KMS-11 (cell line): ENCODE results near the gene TSPAN33.

ENCODE experiments used
- H2AFZ ChIP-seq: fragments of 200-600 bp; sonication (generic); 2 replicates; pipeline ENCODE4 v1.6.1; 2016; ENCODE audit warnings: antibody characterized with exemption, mixed run types, low read depth
- H3K27ac ChIP-seq: fragments of 200-600 bp; sonication (generic); 2 replicates; pipeline ENCODE4 v1.6.1; 2016; ENCODE audit warnings: mild to moderate bottlenecking, mixed run types
- H3K27me3 ChIP-seq: fragments of 200-600 bp; sonication (generic); 2 replicates; pipeline ENCODE4 v1.6.1; 2017; ENCODE audit warnings: mild to moderate bottlenecking, low read depth, mixed run types, moderate library complexity; ENCODE audit not compliant: insufficient read depth
- H3K36me3 ChIP-seq: fragments of 200-600 bp; sonication (generic); 2 replicates; pipeline ENCODE4 v1.6.1; 2017; ENCODE audit warnings: mild to moderate bottlenecking, mixed run types; ENCODE audit not compliant: insufficient read depth
- H3K4me1 ChIP-seq: fragments of 200-600 bp; sonication (generic); 2 replicates; pipeline ENCODE4 v1.6.1; 2016; ENCODE audit warnings: mild to moderate bottlenecking, low read depth, mixed run types; ENCODE audit not compliant: poor library complexity, severe bottlenecking
- H3K4me2 ChIP-seq: fragments of 200-600 bp; sonication (generic); 2 replicates; pipeline ENCODE4 v1.7.0; 2016; ENCODE audit warnings: mild to moderate bottlenecking, mixed run types
- H3K4me3 ChIP-seq: fragments of 200-600 bp; sonication (generic); IDR thresholded peaks from 2 replicates; pipeline ENCODE4 v1.6.1; 2017; ENCODE audit warnings: low read depth, low read length, mixed read lengths; ENCODE audit not compliant: insufficient read depth
- H3K79me2 ChIP-seq: fragments of 200-600 bp; sonication (generic); 2 replicates; pipeline ENCODE4 v1.6.1; 2016; ENCODE audit warnings: low read depth, mixed run types; ENCODE audit not compliant: insufficient read depth
- H3K9ac ChIP-seq: fragments of 200-600 bp; sonication (generic); 2 replicates; pipeline ENCODE4 v1.6.1; 2016; ENCODE audit warnings: mild to moderate bottlenecking, mixed run types
- H4K20me1 ChIP-seq: fragments of 200-600 bp; sonication (generic); 2 replicates; pipeline ENCODE4 v1.6.1; 2016; ENCODE audit warnings: mild to moderate bottlenecking, mixed run types; ENCODE audit not compliant: insufficient read depth
- TF ChIP-seq, protein P1 (sequence below): fragments of 200-600 bp; sonication (generic); conservative IDR thresholded peaks from 2 replicates; pipeline ENCODE4 v1.6.1; 2017; ENCODE audit warnings: low read depth, mild to moderate bottlenecking, antibody characterized with exemption, low read length, moderate library complexity, mixed read lengths

TSPAN33 gene

DNA sequence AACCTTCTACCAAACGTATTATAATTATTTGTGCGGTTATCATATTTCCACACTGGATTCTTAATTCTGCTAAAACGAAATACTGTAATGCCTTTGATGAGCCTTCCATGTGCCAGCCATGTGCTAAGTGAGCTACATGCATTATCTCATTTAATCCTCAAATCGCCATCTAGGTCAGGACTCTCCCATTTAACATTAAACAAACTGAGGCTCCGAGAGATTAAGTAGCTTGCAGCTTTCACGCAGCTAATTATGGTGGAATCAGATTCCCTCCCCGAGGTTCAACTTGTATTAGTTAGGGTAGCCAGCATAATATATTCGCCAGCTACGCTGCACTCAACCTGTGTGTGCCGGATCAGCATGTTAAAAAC is 798 bp upstream of the TSPAN33 start:
- peak overlapping the region; percentile 72 for H3K4me2 ChIP-seq
- no peaks in the 10 kb centered on the region for H3K79me2 ChIP-seq
- peak overlapping the region; percentile 2; the same call in 1 of the 2 replicates for H3K9ac ChIP-seq
- H3K4me3 ChIP-seq = peak overlapping the region; percentile 61
- TF ChIP-seq, protein P1, sequence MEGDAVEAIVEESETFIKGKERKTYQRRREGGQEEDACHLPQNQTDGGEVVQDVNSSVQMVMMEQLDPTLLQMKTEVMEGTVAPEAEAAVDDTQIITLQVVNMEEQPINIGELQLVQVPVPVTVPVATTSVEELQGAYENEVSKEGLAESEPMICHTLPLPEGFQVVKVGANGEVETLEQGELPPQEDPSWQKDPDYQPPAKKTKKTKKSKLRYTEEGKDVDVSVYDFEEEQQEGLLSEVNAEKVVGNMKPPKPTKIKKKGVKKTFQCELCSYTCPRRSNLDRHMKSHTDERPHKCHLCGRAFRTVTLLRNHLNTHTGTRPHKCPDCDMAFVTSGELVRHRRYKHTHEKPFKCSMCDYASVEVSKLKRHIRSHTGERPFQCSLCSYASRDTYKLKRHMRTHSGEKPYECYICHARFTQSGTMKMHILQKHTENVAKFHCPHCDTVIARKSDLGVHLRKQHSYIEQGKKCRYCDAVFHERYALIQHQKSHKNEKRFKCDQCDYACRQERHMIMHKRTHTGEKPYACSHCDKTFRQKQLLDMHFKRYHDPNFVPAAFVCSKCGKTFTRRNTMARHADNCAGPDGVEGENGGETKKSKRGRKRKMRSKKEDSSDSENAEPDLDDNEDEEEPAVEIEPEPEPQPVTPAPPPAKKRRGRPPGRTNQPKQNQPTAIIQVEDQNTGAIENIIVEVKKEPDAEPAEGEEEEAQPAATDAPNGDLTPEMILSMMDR = no peak
- H3K36me3 ChIP-seq = no peaks in the 10 kb centered on the region
- H4K20me1 ChIP-seq = no peaks in the 10 kb centered on the region
- peaks cover 18% of the 10 kb centered on the region for H3K4me1 ChIP-seq
- no peaks in the 10 kb centered on the region for H3K27me3 ChIP-seq
- peak overlapping the region; percentile 86 for H2AFZ ChIP-seq
- H3K27ac ChIP-seq = no peak overlapping the region

DNA sequence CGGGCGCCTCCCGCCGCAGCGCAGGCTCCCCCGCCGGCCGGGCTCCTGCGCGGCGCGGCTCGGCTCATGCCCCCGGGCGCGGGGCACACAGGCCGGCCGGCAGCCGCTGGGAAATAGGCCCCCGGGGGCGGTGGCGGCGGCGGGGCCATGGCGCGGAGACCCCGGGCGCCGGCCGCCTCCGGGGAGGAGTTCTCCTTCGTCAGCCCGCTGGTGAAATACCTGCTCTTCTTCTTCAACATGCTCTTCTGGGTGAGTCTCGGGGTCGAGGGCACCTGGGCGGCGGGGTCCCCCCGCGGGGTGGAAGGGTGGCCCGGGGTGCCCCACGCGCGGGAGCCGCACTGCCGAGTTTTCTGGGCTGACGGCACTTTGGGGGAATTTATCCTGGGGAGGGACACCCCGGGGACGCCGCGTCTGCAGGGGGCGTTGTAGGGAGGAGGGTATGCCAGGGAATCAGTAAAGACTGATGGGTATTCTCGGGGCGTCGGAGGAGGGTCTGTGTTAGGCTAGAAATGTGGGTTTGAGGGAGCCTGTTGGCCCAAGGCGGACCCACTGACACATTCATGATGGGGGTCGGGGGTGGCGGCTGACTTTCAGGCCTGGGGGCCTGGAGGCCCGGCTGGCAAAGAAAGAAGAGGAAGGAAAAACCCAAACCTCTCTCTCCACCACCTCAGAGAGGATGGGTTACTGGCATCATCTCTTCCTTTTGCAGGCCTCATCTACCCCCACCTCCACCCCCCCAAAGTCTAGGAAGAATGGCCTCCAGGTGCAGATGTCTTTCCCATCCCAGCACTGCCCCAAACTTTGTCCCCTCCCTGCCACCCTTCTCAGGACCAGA is 544 bp downstream of the TSPAN33 start:
- TF ChIP-seq, protein P1 = peak; percentile 63; the same call in 1 of the 2 replicates
- peak overlapping the region; percentile 28; the same call in 1 of the 2 replicates for H3K9ac ChIP-seq
- H3K79me2 ChIP-seq = no peaks in the 10 kb centered on the region
- H3K27ac ChIP-seq = no peak overlapping the region
- peak overlapping the region; percentile 77 for H2AFZ ChIP-seq
- H3K36me3 ChIP-seq = no peaks in the 10 kb centered on the region
- no peaks in the 10 kb centered on the region for H3K27me3 ChIP-seq
- H3K4me1 ChIP-seq = peaks cover 18% of the 10 kb centered on the region
- peak overlapping the region; percentile 49 for H3K4me2 ChIP-seq
- H4K20me1 ChIP-seq = no peaks in the 10 kb centered on the region
- peak overlapping the region; percentile 61 for H3K4me3 ChIP-seq

DNA sequence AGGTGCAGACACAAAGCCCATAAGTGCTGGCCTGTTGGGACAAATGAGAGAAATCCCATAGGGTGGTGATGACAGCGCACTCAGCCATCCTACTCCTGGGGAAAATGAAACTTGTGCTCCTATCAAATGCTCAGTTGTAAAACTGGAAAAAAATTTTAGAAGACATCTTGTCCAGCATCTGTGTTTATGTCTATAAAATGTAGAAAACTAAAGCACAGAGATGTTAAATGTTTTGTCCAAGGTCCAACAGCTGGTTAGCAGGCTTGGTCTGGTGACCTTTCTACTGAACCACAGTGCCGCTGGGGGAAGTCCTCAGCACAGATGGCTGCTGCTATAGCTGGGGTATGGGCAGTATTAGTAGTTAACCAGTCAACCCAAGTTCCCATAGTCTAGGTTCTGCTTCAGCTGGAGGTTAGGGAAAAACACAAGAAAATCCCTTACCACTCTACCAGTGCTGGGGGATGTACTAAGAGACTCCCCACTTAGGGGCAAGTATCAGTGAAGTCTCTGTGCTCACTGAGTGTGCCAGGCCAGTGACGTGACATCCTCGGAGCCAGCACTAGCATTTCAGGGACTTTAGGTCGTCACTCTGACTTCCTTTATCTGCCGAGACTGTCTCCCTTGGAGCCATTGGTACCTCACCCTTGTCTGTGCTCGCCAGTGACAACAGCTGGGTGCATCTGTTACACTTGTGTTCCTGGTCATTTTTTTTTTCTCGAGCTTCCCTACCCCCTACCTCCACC is 1.9 kb downstream of the TSPAN33 start:
- H3K27me3 ChIP-seq = no peaks in the 10 kb centered on the region
- H3K27ac ChIP-seq = no peak overlapping the region
- no peak overlapping the region for H3K9ac ChIP-seq
- H3K4me2 ChIP-seq = 0 out of 2 replicates have a peak overlapping the region, but pooled peaks have one; percentile 49
- TF ChIP-seq, protein P1 = no peak
- H2AFZ ChIP-seq = no peak overlapping the region
- no peaks in the 10 kb centered on the region for H4K20me1 ChIP-seq
- H3K4me3 ChIP-seq = no peak overlapping the region
- H3K36me3 ChIP-seq = no peaks in the 10 kb centered on the region
- H3K4me1 ChIP-seq = peaks cover 18% of the 10 kb centered on the region
- no peaks in the 10 kb centered on the region for H3K79me2 ChIP-seq

DNA sequence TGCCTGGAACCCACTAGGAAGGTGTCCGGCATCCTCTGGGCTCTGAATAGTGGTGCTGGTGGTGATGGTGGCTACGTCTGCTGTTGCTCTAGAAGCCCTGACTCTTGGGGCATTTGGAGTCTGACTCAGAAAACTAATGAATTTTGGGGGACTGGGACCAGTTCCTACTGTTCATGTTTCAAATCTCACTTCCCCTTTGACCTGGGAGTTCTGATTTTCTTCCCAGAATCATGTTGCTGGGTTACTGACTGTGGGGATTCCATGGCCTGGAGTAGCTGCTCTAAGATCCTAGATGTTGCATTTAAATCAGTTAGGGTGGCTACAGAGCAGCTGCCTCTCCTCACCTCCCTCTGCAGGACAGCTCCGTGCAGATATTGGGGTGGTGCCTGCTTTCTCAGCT is 3.2 kb downstream of the TSPAN33 start:
- no peaks in the 10 kb centered on the region for H3K79me2 ChIP-seq
- no peak overlapping the region for H3K9ac ChIP-seq
- TF ChIP-seq, protein P1 = no peak
- no peaks in the 10 kb centered on the region for H3K27me3 ChIP-seq
- H3K4me3 ChIP-seq = no peak overlapping the region
- no peaks in the 10 kb centered on the region for H3K36me3 ChIP-seq
- H4K20me1 ChIP-seq = no peaks in the 10 kb centered on the region
- no peak overlapping the region for H3K27ac ChIP-seq
- no peak overlapping the region for H3K4me2 ChIP-seq
- no peak overlapping the region for H2AFZ ChIP-seq
- H3K4me1 ChIP-seq = peaks cover 18% of the 10 kb centered on the region
